ENCODE data around the gene PSMG3.

PSMG3 gene

GRCh38 chr7:1562597-1563051 lies 7.2 kb downstream of the PSMG3 start (continued):
- TF ChIP-seq PPARA (CRISPR knock-in tag; IDR thresholded peaks at IDR 0.05; ENCODE audit: borderline replicate concordance) (no peak), BACH2 (CRISPR knock-in tag; IDR thresholded peaks at IDR 0.05; ENCODE audit: borderline replicate concordance) (no peak)

GRCh38 chr7:1562116-1562515 lies 7.7 kb downstream of the PSMG3 start:
- TF ChIP-seq ZNF565 (CRISPR knock-in tag; conservative IDR thresholded peaks at IDR 0.05; ENCODE audit: low read depth) (no peak), ZFP30 (CRISPR knock-in tag; IDR thresholded peaks at IDR 0.05) (no peak), SNAI2 (CRISPR knock-in tag; IDR thresholded peaks at IDR 0.05) (no peak), ESRRG (CRISPR knock-in tag; IDR thresholded peaks at IDR 0.05) (no peak), TOX (CRISPR knock-in tag; IDR thresholded peaks at IDR 0.05; ENCODE audit: borderline replicate concordance) (no peak), ZFP3 (CRISPR knock-in tag; IDR thresholded peaks at IDR 0.05) (no peak), CSDC2 (CRISPR knock-in tag; IDR thresholded peaks at IDR 0.05) (no peak), ZNF8 (CRISPR knock-in tag; IDR thresholded peaks at IDR 0.05) (no peak), TCF4 (CRISPR knock-in tag; IDR thresholded peaks at IDR 0.05; ENCODE audit: borderline replicate concordance) (no peak), POU6F1 (CRISPR knock-in tag; IDR thresholded peaks at IDR 0.05; ENCODE audit: borderline replicate concordance, low read depth) (no peak), ZNF70 (CRISPR knock-in tag; IDR thresholded peaks at IDR 0.05) (no peak), TSHZ2 (CRISPR knock-in tag; IDR thresholded peaks at IDR 0.05) (no peak), ARNTL (CRISPR knock-in tag; IDR thresholded peaks at IDR 0.05; ENCODE audit: borderline replicate concordance, low read depth) (no peak), CREB5 (CRISPR knock-in tag; IDR thresholded peaks at IDR 0.05; ENCODE audit: low read depth) (no peak), PATZ1 (CRISPR knock-in tag; IDR thresholded peaks at IDR 0.05; ENCODE audit: borderline replicate concordance) (no peak), BACH2 (CRISPR knock-in tag; IDR thresholded peaks at IDR 0.05; ENCODE audit: borderline replicate concordance) (no peak)
- no peak for ATAC-seq

- TF ChIP-seq TSHZ2 (CRISPR knock-in tag; IDR thresholded peaks at IDR 0.05): no peak
- no peak for TF ChIP-seq CSDC2 (CRISPR knock-in tag; IDR thresholded peaks at IDR 0.05)
- TF ChIP-seq ISL1 (CRISPR knock-in tag; IDR thresholded peaks at IDR 0.05): no peak
These were observed 8.5 kb downstream of the PSMG3 start for GRCh38 chr7:1561036-1561940.

More at GRCh38 chr7:1561036-1561940, 8.5 kb downstream of the PSMG3 start:
- no peak for ATAC-seq

All from SK-N-SH treated with all-trans-retinoic acid at 6 μM for 48 hours (cell line).